Endothelial cell of umbilical vein (primary cell): ENCODE results near the gene ATP13A2. TPM values are rescaled to one million over a fixed set of nuclear protein-coding genes. Genes with fewer than 3 reads are reported as not detected.

Source experiments
- BruUV-seq: library from RNA; stranded (reverse); fragments of 400-500 nt; replicated peaks from 2 replicates; lab custom pipeline; 2021; lab: Mats Ljungman, UMichigan
- CTCF ChIA-PET: fragments of 300-600, 350-600 bp; sonication (Branson Sonifier 250); formaldehyde crosslinking; loops from one replicate; lab custom pipeline; 2021; ENCODE audit warnings: antibody characterized with exemption, inconsistent platforms; lab: Charles Lee
- POLR2A ChIA-PET: fragments of 300-600, 350-600 bp; sonication (Branson Sonifier 250); formaldehyde crosslinking; loops from one replicate; lab custom pipeline; 2021; ENCODE audit warnings: antibody characterized with exemption, inconsistent platforms; lab: Charles Lee
- DNase-seq: peaks from one replicate; pipeline ENCODE4 v3.0.0-alpha.2; 2011; ENCODE audit warnings: low read depth, low spot score
- FAIRE-seq: peaks from 2 replicates; lab custom pipeline; 2011; peaks lifted over from hg19 to GRCh38; lab: Jason Lieb, UNC
- H2AFZ ChIP-seq: 2 replicates; pipeline ENCODE4 v1.6.0; 2012; ENCODE audit warnings: low read depth, low read length, control low read depth, inconsistent platforms
- H3K27ac ChIP-seq: 2 replicates; pipeline ENCODE4 v1.5.1; 2011; ENCODE audit warnings: low read depth, mild to moderate bottlenecking, control low read depth, low read length, moderate library complexity; ENCODE audit not compliant: insufficient read depth
- H3K27me3 ChIP-seq, 2 experiments: 2 replicates each; pipeline versions ENCODE4 v1.6.0 to v1.6.1; 2011; ENCODE audit warnings: low read length in 2 of 2, mixed read lengths in 1 of 2; ENCODE audit not compliant: control insufficient read depth in 2 of 2, insufficient read depth in 2 of 2
- H3K36me3 ChIP-seq, 2 experiments: 2 replicates in 1 of 2; 3 replicates in 1 of 2; pipeline ENCODE4 v1.5.1; 2011; ENCODE audit warnings: low read length in 2 of 2, mild to moderate bottlenecking in 1 of 2, moderate library complexity in 1 of 2; ENCODE audit not compliant: control insufficient read depth in 2 of 2, insufficient read depth in 2 of 2; ENCODE audit errors: extremely low read depth in 1 of 2
- H3K4me1 ChIP-seq: 3 replicates; pipeline ENCODE4 v1.5.1; 2011; ENCODE audit warnings: mild to moderate bottlenecking, low read length; ENCODE audit not compliant: control insufficient read depth, insufficient read depth; ENCODE audit errors: extremely low read depth
- H3K4me2 ChIP-seq: 2 replicates; pipeline ENCODE4 v1.6.1; 2011; ENCODE audit warnings: low read length, control low read depth, mixed read lengths; ENCODE audit not compliant: insufficient read depth
- H3K4me3 ChIP-seq, 3 experiments: fragments of 200-600 bp in 1 of 3; sonication (generic), shearing (Covaris generic) in 1 of 3; replicated peaks in 1 of 3; 2 replicates each; pipeline ENCODE4 v1.5.1; 2011 to 2016; ENCODE audit warnings: control low read depth in 3 of 3, low read length in 3 of 3, mild to moderate bottlenecking in 2 of 3, inconsistent platforms in 1 of 3, low read depth in 1 of 3, moderate library complexity in 1 of 3; ENCODE audit not compliant: insufficient read depth in 1 of 3
- H3K79me2 ChIP-seq: 2 replicates; pipeline ENCODE4 v1.6.0; 2012; ENCODE audit warnings: low read length, inconsistent platforms; ENCODE audit not compliant: control insufficient read depth, insufficient read depth
- H3K9ac ChIP-seq: replicated peaks from 2 replicates; pipeline ENCODE3; 2011; ENCODE audit warnings: low read length, control low read depth; ENCODE audit not compliant: insufficient read depth; ENCODE audit errors: extremely low read depth
- H3K9me1 ChIP-seq: replicated peaks from 3 replicates; pipeline ENCODE4 v1.6.0; 2011; ENCODE audit warnings: mild to moderate bottlenecking, low read length; ENCODE audit not compliant: control insufficient read depth, insufficient read depth; ENCODE audit errors: extremely low read depth
- H3K9me3 ChIP-seq: replicated peaks from 2 replicates; pipeline ENCODE4 v1.5.1; 2012; ENCODE audit warnings: low read length, inconsistent platforms; ENCODE audit not compliant: control insufficient read depth, insufficient read depth
- H4K20me1 ChIP-seq: replicated peaks from 2 replicates; pipeline ENCODE3; 2011; ENCODE audit warnings: mild to moderate bottlenecking, low read length; ENCODE audit not compliant: control insufficient read depth, insufficient read depth; ENCODE audit errors: extremely low read depth
- CTCF ChIP-seq, 2 donors: IDR thresholded peaks; 1 replicate in 1 of 2; 2 replicates in 1 of 2; pipeline ENCODE4 v1.5.1; 2011; ENCODE audit warnings: low read length in 2 of 2, mild to moderate bottlenecking in 2 of 2, moderate library complexity in 2 of 2, control low read depth in 1 of 2, inconsistent platforms in 1 of 2, low read depth in 1 of 2; ENCODE audit not compliant: insufficient read depth in 1 of 2; ENCODE audit errors: extremely low read depth in 1 of 2
- EZH2 ChIP-seq: IDR thresholded peaks from 2 replicates; pipeline ENCODE4 v1.6.1; 2012; ENCODE audit warnings: borderline replicate concordance, low read depth, mild to moderate bottlenecking, moderate library complexity, low read length, inconsistent platforms; ENCODE audit not compliant: severe bottlenecking
- FOS ChIP-seq: IDR thresholded peaks from 2 replicates; pipeline ENCODE4 v1.6.1; 2011; ENCODE audit warnings: mild to moderate bottlenecking, low read length, moderate library complexity, borderline replicate concordance; ENCODE audit not compliant: insufficient read depth
- GATA2 ChIP-seq: IDR thresholded peaks from 2 replicates; pipeline ENCODE4 v1.7.0; 2011; ENCODE audit warnings: low read depth, mild to moderate bottlenecking, moderate library complexity, mixed read lengths, low read length; ENCODE audit not compliant: insufficient read length, insufficient read depth
- JUN ChIP-seq: IDR thresholded peaks from 2 replicates; pipeline ENCODE4 v1.6.1; 2011; ENCODE audit warnings: borderline replicate concordance, low read depth; ENCODE audit not compliant: insufficient read length, insufficient read depth
- MAX ChIP-seq: IDR thresholded peaks from 2 replicates; pipeline ENCODE4 v1.6.1; 2011; ENCODE audit not compliant: insufficient read depth, insufficient read length
- MYC ChIP-seq: IDR thresholded peaks from one replicate; pipeline ENCODE4 v1.6.1; 2011; ENCODE audit warnings: mild to moderate bottlenecking, low read depth, low read length
- POLR2A ChIP-seq: IDR thresholded peaks from 2 replicates; pipeline ENCODE4 v1.6.1; 2012; ENCODE audit warnings: low read depth, mild to moderate bottlenecking, control low read depth, low read length
- POLR2AphosphoS5 ChIP-seq: IDR thresholded peaks from 2 replicates; pipeline ENCODE4 v1.6.1; 2012; ENCODE audit warnings: low read depth, mild to moderate bottlenecking, control low read depth, low read length, moderate library complexity; ENCODE audit not compliant: insufficient read depth
- dilution Hi-C: fragments of 300-500 bp; cut with MboI; formaldehyde crosslinking; loops from one replicate; pipeline ENCODE4 v1.15.0; 2019; ENCODE audit warnings: low sequenced_read_pairs; ENCODE audit not compliant: extremely low pct_ligation_motif_present
- intact Hi-C: fragments of 100-400 bp; cut with micrococcal nuclease; formaldehyde crosslinking; loops from one replicate; pipeline ENCODE4 v1.10.0; 2022
- polyA plus RNA-seq, 4 experiments: library from polyadenylated mRNA; depleted of rRNA in 3 of 4; stranded (reverse) in 3 of 4; unstranded in 1 of 4; fragments of >200 nt; gene quantifications; 2 replicates each; pipeline versions ENCODE4 v1.2.1 to v1.2.3, GENCODE V29; 2011 to 2012; ENCODE audit warnings: missing spikeins in 1 of 4
- total RNA-seq: library from RNA; stranded (reverse); gene quantifications from 2 replicates; pipeline ENCODE4 v1.2.3, GENCODE V29; 2021

Gene ATP13A2
- total and polyA plus RNA-seq, 2 donors (not counting 3 experiments of a cell fraction or from before 2014, with no cell fraction given): 44.9 to 60.6 TPM

GRCh38 chr1:16996845-16997244, 14.9 kb downstream of the ATP13A2 start:
- no peak for TF ChIP-seq FOS
- H3K27me3 ChIP-seq: no peaks in the 10 kb centered on the region
- no TSS peak for BruUV-seq
- FAIRE-seq: no peak
- no peak overlapping the region for H3K9ac ChIP-seq
- H3K36me3 ChIP-seq: peaks cover 0 to 10% of the 10 kb centered on the region in 2 experiments
- H3K79me2 ChIP-seq: no peaks in the 10 kb centered on the region
- CTCF ChIA-PET: interaction anchor here (1.1 kb wide), 1 partner anchor 20 kb away, joined by 4 read pairs; no protein-coding TSS in a partner anchor
- POLR2A ChIA-PET: no interaction called here
- intact Hi-C loops (no loop called here), dilution Hi-C loops (no loop called here)
- no peak for DNase-seq
- H3K4me1 ChIP-seq: no peaks in the 10 kb centered on the region
- H3K27ac ChIP-seq: no peak overlapping the region
- no peak overlapping the region for H2AFZ ChIP-seq
- H3K9me1 ChIP-seq: no peaks in the 10 kb centered on the region
- no peaks in the 10 kb centered on the region for H4K20me1 ChIP-seq
- no peak overlapping the region for H3K4me2 ChIP-seq
- no peaks in the 10 kb centered on the region for H3K9me3 ChIP-seq
- H3K4me3 ChIP-seq: no peak overlapping the region

- intact Hi-C loops (no loop called here), dilution Hi-C loops (no loop called here)
- FAIRE-seq (no peak), DNase-seq (no peak)
- Histone ChIP-seq H3K36me3 (peaks cover 0 to 17% of the 10 kb centered on the region in 2 experiments), H3K4me1 (no peaks in the 10 kb centered on the region), H3K27ac (no peak overlapping the region), H3K79me2 (no peaks in the 10 kb centered on the region), H3K4me3 (no peak overlapping the region), H3K27me3 (no peaks in the 10 kb centered on the region), H2AFZ (no peak overlapping the region), H3K9me3 (no peaks in the 10 kb centered on the region), H4K20me1 (no peaks in the 10 kb centered on the region), H3K9ac (no peak overlapping the region), H3K9me1 (no peaks in the 10 kb centered on the region), H3K4me2 (no peak overlapping the region)
- no TSS peak for BruUV-seq
- TF ChIP-seq POLR2A: no peak
- TF ChIP-seq MYC: no peak
- TF ChIP-seq CTCF (IDR thresholded peaks at IDR 0.05; ENCODE audit: extremely low read depth in 1 of 2, insufficient read depth in 1 of 2, low read depth in 1 of 2, low read length in 2 of 2): no peak
- TF ChIP-seq JUN: no peak
- TF ChIP-seq FOS: no peak
- no peak for TF ChIP-seq MAX
- TF ChIP-seq GATA2: no peak
- no peak for TF ChIP-seq EZH2
- no peak for TF ChIP-seq POLR2AphosphoS5
- CTCF ChIA-PET: no interaction called here
- POLR2A ChIA-PET: no interaction called here
Observed at GRCh38 chr1:16993521-16994038, 18.1 kb downstream of the ATP13A2 start.
